Natural killer cell (primary cell): ENCODE measurements around the gene SPATA1. TPM values are rescaled to one million over a fixed set of nuclear protein-coding genes. Genes with fewer than 3 reads are reported as not detected.

ENCODE experiments used
- ATAC-seq, 3 donors: fragments of 150-1000 bp in 2 of 3; fragments of 200-7000 bp in 1 of 3; cut with Tn5 transposase; 1 replicate in 1 of 3; 2 replicates in 2 of 3; pipeline ENCODE4 v1.10.0; 2021; ENCODE audit warnings: mild to moderate bottlenecking in 2 of 3, moderate library complexity in 2 of 3
- DNase-seq, 2 donors: peaks; one replicate each; pipeline versions ENCODE4 v3.0.0 to v3.0.0-alpha.2; 2013 to 2021; ENCODE audit warnings: mixed read lengths in 1 of 2
- H3K27ac ChIP-seq: one replicate; pipeline ENCODE4 v1.5.1; 2013; ENCODE audit warnings: mild to moderate bottlenecking, low read length
- H3K27me3 ChIP-seq: one replicate; pipeline ENCODE4 v1.6.1; 2013; ENCODE audit warnings: low read length; ENCODE audit not compliant: control insufficient read depth, insufficient read depth
- H3K36me3 ChIP-seq: one replicate; pipeline ENCODE4 v1.6.1; 2013; ENCODE audit warnings: low read length; ENCODE audit not compliant: control insufficient read depth, insufficient read depth
- H3K4me1 ChIP-seq: one replicate; pipeline ENCODE4 v1.6.1; 2013; ENCODE audit warnings: low read length; ENCODE audit not compliant: control insufficient read depth, insufficient read depth
- H3K4me3 ChIP-seq: one replicate; pipeline ENCODE4 v1.5.1; 2013; ENCODE audit warnings: low read length
- H3K9me3 ChIP-seq: one replicate; pipeline ENCODE4 v1.6.1; 2013; ENCODE audit warnings: low read length; ENCODE audit not compliant: control insufficient read depth, insufficient read depth
- H3K27ac Mint-ChIP-seq, 2 donors: one replicate each; pipeline ENCODE4 v1.8.0; 2022; ENCODE audit warnings: mild to moderate bottlenecking in 2 of 2, mixed read lengths in 2 of 2, moderate library complexity in 1 of 2
- H3K27me3 Mint-ChIP-seq, 2 donors: one replicate each; pipeline ENCODE4 v1.8.0; 2022; ENCODE audit warnings: low read depth in 2 of 2, mixed read lengths in 2 of 2
- H3K36me3 Mint-ChIP-seq: one replicate; pipeline ENCODE4 v1.8.0; 2022; ENCODE audit warnings: mixed read lengths
- H3K4me1 Mint-ChIP-seq, 2 donors: one replicate each; pipeline ENCODE4 v1.8.0; 2022; ENCODE audit warnings: mixed read lengths in 2 of 2
- H3K4me3 Mint-ChIP-seq: one replicate; pipeline ENCODE4 v1.8.0; 2022; ENCODE audit warnings: mild to moderate bottlenecking, moderate library complexity, mixed read lengths
- H3K9me3 Mint-ChIP-seq, 2 donors: one replicate each; pipeline ENCODE4 v1.8.0; 2022; ENCODE audit warnings: mixed read lengths in 2 of 2
- WGBS: methylation state at CpG from one replicate; pipeline ENCODE4 v1.1.7; 2013; ENCODE audit warnings: missing lambda C conversion rate; ENCODE audit not compliant: insufficient coverage; 5-methylcytosine and 5-hydroxymethylcytosine counted together
- intact Hi-C: fragments of 100-400 bp; cut with micrococcal nuclease; formaldehyde crosslinking; loops from one replicate; pipeline ENCODE4 v1.14.2; 2022
- total RNA-seq, 4 donors: library from RNA; stranded (reverse); fragments of 120-200 nt in 1 of 4; gene quantifications; one replicate each; pipeline versions ENCODE4 v1.2.3 to v1.2.4, GENCODE V29; 2013 to 2022
- TF ChIP-seq, protein P1 (sequence below): fragments of 200-600 bp; IDR thresholded peaks from one replicate; pipeline ENCODE4 v1.8.0; 2022; ENCODE audit warnings: antibody characterized with exemption

SPATA1 gene
- total RNA-seq, 3 donors from 2014 or later (not counting 1 experiment from before 2014, with no cell fraction given): 0.63 to 4.1 (median 2.1) TPM

DNA sequence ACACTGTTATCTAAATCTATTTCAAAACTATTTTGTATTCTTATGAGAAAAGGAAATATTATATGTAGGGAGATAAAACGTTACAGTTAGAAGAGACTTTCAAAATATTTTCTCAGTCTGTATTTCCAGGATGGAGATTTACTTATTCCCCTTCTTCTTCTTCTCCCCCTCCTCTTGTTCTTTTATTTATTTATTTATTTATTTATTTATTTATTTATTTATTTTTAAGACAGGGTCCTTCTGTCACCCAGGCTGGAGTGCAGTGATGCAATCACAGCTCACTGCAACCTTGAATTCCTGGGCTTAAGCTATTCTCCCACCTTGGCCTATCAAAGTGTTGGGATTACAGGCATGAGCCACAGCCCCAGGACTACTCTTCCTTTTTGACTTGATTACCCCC is 30.0 kb upstream of the SPATA1 start:
- peaks cover 5% of the 10 kb centered on the region for H3K9me3 ChIP-seq
- peaks cover 25 to 27% of the 10 kb centered on the region in 2 donors for H3K4me1 Mint-ChIP-seq
- intact Hi-C loops: no loop called here

DNA sequence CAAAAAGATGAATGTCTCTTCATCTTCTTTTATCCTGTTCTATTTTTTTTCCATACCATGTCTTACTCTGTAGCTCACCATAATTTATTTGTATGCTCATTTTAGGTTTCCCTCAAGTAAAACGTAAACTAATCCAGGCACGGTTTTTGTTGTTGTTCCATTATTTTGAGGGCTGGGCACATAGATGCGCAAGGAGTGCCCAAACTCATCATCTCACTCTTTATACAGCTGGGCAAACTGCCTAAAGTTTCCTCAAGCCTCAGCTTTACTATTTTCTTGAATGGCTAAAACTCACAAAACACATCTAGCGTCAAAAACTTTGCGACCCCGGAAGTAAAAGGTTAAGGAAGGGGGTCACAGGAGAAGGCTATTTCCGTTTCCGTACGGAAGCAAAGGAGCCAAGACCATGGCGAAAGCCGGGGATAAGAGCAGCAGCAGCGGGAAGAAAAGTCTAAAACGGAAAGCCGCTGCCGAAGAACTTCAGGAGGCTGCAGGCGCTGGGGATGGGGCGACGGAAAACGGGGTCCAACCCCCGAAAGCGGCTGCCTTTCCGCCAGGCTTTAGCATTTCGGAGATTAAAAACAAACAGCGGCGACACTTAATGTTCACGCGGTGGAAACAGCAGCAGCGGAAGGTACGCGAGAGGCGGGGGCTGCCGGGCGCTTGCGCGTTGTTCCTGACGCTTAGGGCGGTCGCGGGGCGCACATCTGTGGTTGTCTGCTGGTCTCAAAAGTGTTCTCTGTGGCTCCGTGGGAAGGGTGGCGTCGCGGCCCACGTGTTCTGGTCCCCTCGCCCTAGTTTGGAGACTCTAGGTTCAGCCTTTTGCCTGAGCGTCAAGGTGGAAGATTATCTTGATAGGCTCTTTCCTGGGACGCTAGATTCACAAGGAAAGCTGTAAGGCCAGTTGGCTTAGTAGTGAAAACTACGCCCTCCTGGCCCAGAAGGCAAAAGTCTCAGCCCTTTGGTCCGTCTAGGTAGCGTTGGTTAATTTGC is 27.0 kb upstream of the SPATA1 start, which contains the start of gene RPF1:
RPF1 (plus strand) TSS at position 391 of the 993 bp plus-strand sequence; CDS start at position 407, 16 bp downstream.
- peak within 1 kb of the TSS; percentile 71 for H3K4me3 ChIP-seq
- TF ChIP-seq, protein P1, sequence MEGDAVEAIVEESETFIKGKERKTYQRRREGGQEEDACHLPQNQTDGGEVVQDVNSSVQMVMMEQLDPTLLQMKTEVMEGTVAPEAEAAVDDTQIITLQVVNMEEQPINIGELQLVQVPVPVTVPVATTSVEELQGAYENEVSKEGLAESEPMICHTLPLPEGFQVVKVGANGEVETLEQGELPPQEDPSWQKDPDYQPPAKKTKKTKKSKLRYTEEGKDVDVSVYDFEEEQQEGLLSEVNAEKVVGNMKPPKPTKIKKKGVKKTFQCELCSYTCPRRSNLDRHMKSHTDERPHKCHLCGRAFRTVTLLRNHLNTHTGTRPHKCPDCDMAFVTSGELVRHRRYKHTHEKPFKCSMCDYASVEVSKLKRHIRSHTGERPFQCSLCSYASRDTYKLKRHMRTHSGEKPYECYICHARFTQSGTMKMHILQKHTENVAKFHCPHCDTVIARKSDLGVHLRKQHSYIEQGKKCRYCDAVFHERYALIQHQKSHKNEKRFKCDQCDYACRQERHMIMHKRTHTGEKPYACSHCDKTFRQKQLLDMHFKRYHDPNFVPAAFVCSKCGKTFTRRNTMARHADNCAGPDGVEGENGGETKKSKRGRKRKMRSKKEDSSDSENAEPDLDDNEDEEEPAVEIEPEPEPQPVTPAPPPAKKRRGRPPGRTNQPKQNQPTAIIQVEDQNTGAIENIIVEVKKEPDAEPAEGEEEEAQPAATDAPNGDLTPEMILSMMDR: no peak
- intact Hi-C loops: loop anchor here (1.0 kb wide), 2 partner anchors 27 to 95 kb away; partner anchors contain the start of genes CTBS, GNG5 and SPATA1

More for the DNA sequence above, 30.0 kb upstream of the SPATA1 start:
- Histone ChIP-seq H3K4me3 (no peak overlapping the region), H3K27me3 (peaks cover 10% of the 10 kb centered on the region), H3K4me1 (peaks cover 11% of the 10 kb centered on the region), H3K27ac (no peak overlapping the region), H3K36me3 (peaks cover 2% of the 10 kb centered on the region)
- WGBS: no CpG with 5 or more reads among the region's 1 CpG
- DNase-seq: no peak
- peaks cover 34 to 66% of the 10 kb centered on the region in 2 donors for H3K27me3 Mint-ChIP-seq
- no peak overlapping the region for H3K27ac Mint-ChIP-seq
- H3K36me3 Mint-ChIP-seq: peaks cover 18% of the 10 kb centered on the region
- no peak overlapping the region for H3K4me3 Mint-ChIP-seq
- TF ChIP-seq, protein P1: no peak
- peaks cover 0 to 2% of the 10 kb centered on the region in 2 donors for H3K9me3 Mint-ChIP-seq
- ATAC-seq: no peak

DNA sequence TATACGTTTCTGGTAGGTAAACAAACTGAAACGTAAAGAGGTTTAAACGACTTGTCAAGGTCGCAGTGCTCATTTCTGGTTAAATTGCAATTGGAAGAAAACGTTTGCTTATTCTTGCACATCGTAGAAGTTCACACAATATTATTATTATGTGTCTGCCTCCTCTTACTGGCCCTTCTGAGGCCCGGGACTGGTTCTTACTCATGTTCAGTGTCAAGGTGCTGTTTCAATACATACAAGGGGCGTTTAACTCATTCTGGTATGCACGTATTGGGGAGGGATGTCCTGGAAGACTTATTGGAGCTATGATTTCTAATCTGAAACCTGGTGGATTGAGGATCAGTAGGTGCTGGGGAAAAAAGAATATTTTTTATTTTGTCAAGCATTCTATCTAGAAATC is 26.2 kb upstream of the SPATA1 start:
- peaks cover 0 to 2% of the 10 kb centered on the region in 2 donors for H3K9me3 Mint-ChIP-seq
- Histone ChIP-seq H3K9me3 (peaks cover 5% of the 10 kb centered on the region), H3K27ac (peak overlapping the region; percentile 79), H3K4me3 (peak overlapping the region; percentile 71), H3K36me3 (peaks cover 21% of the 10 kb centered on the region), H3K27me3 (peaks cover 3% of the 10 kb centered on the region), H3K4me1 (peaks cover 13% of the 10 kb centered on the region)
- TF ChIP-seq, protein P1: no peak
- H3K27me3 Mint-ChIP-seq: peaks cover 18 to 31% of the 10 kb centered on the region in 2 donors
- H3K27ac Mint-ChIP-seq: peak overlapping the region; percentile 99 to 100
- peak in 2 of 3 donors; percentile 5 to 9 for ATAC-seq
- peaks cover 46 to 49% of the 10 kb centered on the region in 2 donors for H3K4me1 Mint-ChIP-seq
- H3K36me3 Mint-ChIP-seq: peaks cover 24% of the 10 kb centered on the region
- 11% methylated on average over 9 of the region's 9 CpGs for WGBS
- DNase-seq: peak in 1 of 2 donors; percentile 17
- intact Hi-C loops: loop anchor here (1.0 kb wide), 2 partner anchors 26 to 94 kb away; partner anchors contain the start of genes CTBS, GNG5 and SPATA1
- peak overlapping the region; percentile 100 for H3K4me3 Mint-ChIP-seq

More for the DNA sequence above, 27.0 kb upstream of the SPATA1 start, which contains the start of gene RPF1:
- Mint-ChIP-seq H3K36me3 (peaks cover 24% of the 10 kb centered on the region), H3K4me3 (peak within 1 kb of the TSS; percentile 100), H3K27ac (peak within 1 kb of the TSS; percentile 99 to 100), H3K9me3 (peaks cover 0 to 2% of the 10 kb centered on the region in 2 donors), H3K4me1 (peaks cover 44 to 46% of the 10 kb centered on the region in 2 donors), H3K27me3 (peaks cover 24 to 40% of the 10 kb centered on the region in 2 donors)
- ATAC-seq (peak; percentile 94 to 96 (median 95)), DNase-seq (peak; percentile 70 to 88)
- H3K27me3 ChIP-seq: peaks cover 5% of the 10 kb centered on the region
- H3K4me1 ChIP-seq: peaks cover 13% of the 10 kb centered on the region
- peaks cover 5% of the 10 kb centered on the region for H3K9me3 ChIP-seq
- H3K36me3 ChIP-seq: peaks cover 17% of the 10 kb centered on the region
- WGBS: 6% methylated on average over 51 of the region's 51 CpGs
- H3K27ac ChIP-seq: peak within 1 kb of the TSS; percentile 79
